Esophagus (tissue), 2 donors: Measurements from ENCODE around the gene BLID. TPM values are rescaled to one million over a fixed set of nuclear protein-coding genes. Genes with fewer than 3 reads are reported as not detected.

Experiments
- H3K27ac ChIP-seq, 2 donors: one replicate each; pipeline ENCODE4 v1.5.1; 2013; ENCODE audit warnings: low read depth in 2 of 2, mild to moderate bottlenecking in 2 of 2, inconsistent platforms in 1 of 2, low read length in 1 of 2, moderate library complexity in 1 of 2
- H3K27me3 ChIP-seq, 2 donors: one replicate each; pipeline ENCODE4 v1.6.1; 2013; ENCODE audit warnings: low read length in 2 of 2, control low read depth in 1 of 2, mild to moderate bottlenecking in 1 of 2; ENCODE audit not compliant: insufficient read depth in 2 of 2, control insufficient read depth in 1 of 2
- H3K36me3 ChIP-seq, 2 donors: one replicate each; pipeline ENCODE4 v1.6.1; 2013; ENCODE audit warnings: low read length in 1 of 2; ENCODE audit not compliant: control insufficient read depth in 2 of 2, insufficient read depth in 2 of 2
- H3K4me1 ChIP-seq, 2 donors: one replicate each; pipeline ENCODE4 v1.6.1; 2013; ENCODE audit warnings: low read length in 1 of 2; ENCODE audit not compliant: control insufficient read depth in 2 of 2, insufficient read depth in 2 of 2
- H3K4me3 ChIP-seq, 2 donors: one replicate each; pipeline ENCODE4 v1.5.1; 2013; ENCODE audit warnings: low read length in 2 of 2, mild to moderate bottlenecking in 2 of 2, low read depth in 1 of 2, moderate library complexity in 1 of 2
- H3K9me3 ChIP-seq, 2 donors: one replicate each; pipeline ENCODE4 v1.6.1; 2013; ENCODE audit warnings: mild to moderate bottlenecking in 2 of 2, low read depth in 1 of 2, low read length in 1 of 2, moderate library complexity in 1 of 2; ENCODE audit not compliant: control insufficient read depth in 2 of 2, insufficient read depth in 1 of 2
- WGBS, 2 donors: extraction: QIAGEN DNeasy Blood & Tissue Kit; methylation state at CpG; one replicate each; pipeline ENCODE4 v1.1.7; 2013; 5-methylcytosine and 5-hydroxymethylcytosine counted together
- polyA plus RNA-seq, 2 donors: library from polyadenylated mRNA; stranded (reverse); fragments of 200-250 nt; gene quantifications; one replicate each; pipeline ENCODE4 v1.2.3, GENCODE V29; 2013
- donor health status: healthy with polysubstance abuse.
- donor health status: Bipolar disorder and iron deficiency.

The BLID gene
- not detected for polyA plus RNA-seq

GRCh38 chr11:122115524-122116379 is at the start of gene BLID:
Gene BLID, minus strand, starts transcription at chr11:122116215. Its CDS starts 293 bp downstream, at chr11:122115922.
- H3K36me3 ChIP-seq: no peaks in the 10 kb centered on the region
- H3K27ac ChIP-seq: no peak within 1 kb of the TSS
- 80 to 87% methylated on average over 11 of the region's 11 CpGs for WGBS, 2 donors
- H3K9me3 ChIP-seq: no peaks in the 10 kb centered on the region
- H3K4me1 ChIP-seq: no peaks in the 10 kb centered on the region
- H3K27me3 ChIP-seq: no peaks in the 10 kb centered on the region
- no peak within 1 kb of the TSS for H3K4me3 ChIP-seq

- H3K27me3 ChIP-seq: no peaks in the 10 kb centered on the region
- 74 to 83% methylated on average over 3 of the region's 3 CpGs for WGBS, 2 donors
- no peaks in the 10 kb centered on the region for H3K4me1 ChIP-seq
- H3K9me3 ChIP-seq: no peaks in the 10 kb centered on the region
- H3K4me3 ChIP-seq: no peak overlapping the region
- H3K27ac ChIP-seq: no peak overlapping the region
- H3K36me3 ChIP-seq: no peaks in the 10 kb centered on the region
These were observed 47.2 kb upstream of the BLID start for GRCh38 chr11:122163053-122163819.

GRCh38 chr11:122162095-122162494 is 46.1 kb upstream of the BLID start:
- H3K4me3 ChIP-seq: no peak overlapping the region
- no peaks in the 10 kb centered on the region for H3K9me3 ChIP-seq
- no peak overlapping the region for H3K27ac ChIP-seq
- no peaks in the 10 kb centered on the region for H3K36me3 ChIP-seq
- H3K27me3 ChIP-seq: no peaks in the 10 kb centered on the region
- 68 to 73% methylated on average over 2 of the region's 2 CpGs for WGBS, 2 donors
- H3K4me1 ChIP-seq: no peaks in the 10 kb centered on the region

GRCh38 chr11:122160841-122161590 is 45.0 kb upstream of the BLID start:
- WGBS, 2 donors: 80 to 85% methylated on average over 6 of the region's 6 CpGs
- H3K27ac ChIP-seq: peak overlapping the region in 1 of 2 donors; percentile 7
- no peak overlapping the region for H3K4me3 ChIP-seq
- H3K9me3 ChIP-seq: no peaks in the 10 kb centered on the region
- no peaks in the 10 kb centered on the region for H3K4me1 ChIP-seq
- no peaks in the 10 kb centered on the region for H3K27me3 ChIP-seq
- no peaks in the 10 kb centered on the region for H3K36me3 ChIP-seq

GRCh38 chr11:122159861-122160260 is 43.8 kb upstream of the BLID start:
- 69 to 70% methylated on average over 2 of the region's 2 CpGs for WGBS, 2 donors
- H3K27ac ChIP-seq: no peak overlapping the region
- H3K36me3 ChIP-seq: no peaks in the 10 kb centered on the region
- H3K9me3 ChIP-seq: no peaks in the 10 kb centered on the region
- no peaks in the 10 kb centered on the region for H3K4me1 ChIP-seq
- H3K27me3 ChIP-seq: no peaks in the 10 kb centered on the region
- no peak overlapping the region for H3K4me3 ChIP-seq

- Histone ChIP-seq H3K4me3 (no peak overlapping the region), H3K9me3 (no peaks in the 10 kb centered on the region), H3K36me3 (no peaks in the 10 kb centered on the region), H3K4me1 (no peaks in the 10 kb centered on the region), H3K27me3 (no peaks in the 10 kb centered on the region), H3K27ac (peak overlapping the region; percentile 67 to 74)
- 32 to 43% methylated on average over 12 of the region's 12 CpGs for WGBS, 2 donors
These were observed 43.2 kb upstream of the BLID start for GRCh38 chr11:122159173-122159721.

GRCh38 chr11:122158171-122158570 is 42.2 kb upstream of the BLID start:
- 43 to 49% methylated on average over 4 of the region's 4 CpGs for WGBS, 2 donors
- H3K27ac ChIP-seq: peak overlapping the region in 1 of 2 donors; percentile 56

GRCh38 chr11:122157653-122158161 is 41.7 kb upstream of the BLID start:
- H3K36me3 ChIP-seq: no peaks in the 10 kb centered on the region
- H3K4me3 ChIP-seq: peak overlapping the region in 1 of 2 donors; percentile 52
- H3K27ac ChIP-seq: peak overlapping the region in 1 of 2 donors; percentile 56
- no peaks in the 10 kb centered on the region for H3K27me3 ChIP-seq
- H3K9me3 ChIP-seq: no peaks in the 10 kb centered on the region
- 19 to 26% methylated on average over 4 of the region's 4 CpGs for WGBS, 2 donors
- no peaks in the 10 kb centered on the region for H3K4me1 ChIP-seq

More at GRCh38 chr11:122158171-122158570, 42.2 kb upstream of the BLID start:
- H3K36me3 ChIP-seq: no peaks in the 10 kb centered on the region
- peak overlapping the region in 1 of 2 donors; percentile 52 for H3K4me3 ChIP-seq
- no peaks in the 10 kb centered on the region for H3K9me3 ChIP-seq
- no peaks in the 10 kb centered on the region for H3K27me3 ChIP-seq
- H3K4me1 ChIP-seq: no peaks in the 10 kb centered on the region

- Histone ChIP-seq H3K36me3 (no peaks in the 10 kb centered on the region), H3K27ac (peak overlapping the region; percentile 34 to 47), H3K4me1 (no peaks in the 10 kb centered on the region), H3K9me3 (no peaks in the 10 kb centered on the region), H3K27me3 (no peaks in the 10 kb centered on the region), H3K4me3 (peak overlapping the region; percentile 24 to 52)
- 22 to 45% methylated on average over 7 of the region's 7 CpGs for WGBS, 2 donors
These were observed 40.9 kb upstream of the BLID start for GRCh38 chr11:122156940-122157382.
